Transverse colon (tissue), 4 donors: Measurements from ENCODE around the gene LARGE1.

Source experiments
- CTCF ChIP-seq, 5 experiments: fragments of 200-600 bp in 3 of 5; fragments of 450-650 bp in 2 of 5; sonication (generic) in 3 of 5; IDR thresholded peaks; 1 replicate in 2 of 5; 2 replicates in 3 of 5; pipeline ENCODE4 v1.5.1; 2016 to 2017; ENCODE audit warnings: antibody characterized with exemption in 5 of 5, inconsistent platforms in 3 of 5, mild to moderate bottlenecking in 2 of 5, moderate library complexity in 1 of 5
- POLR2AphosphoS5 ChIP-seq, 3 donors: sonication (generic); formaldehyde crosslinking; IDR thresholded peaks; one replicate each; pipeline ENCODE4 v1.6.1; 2016; ENCODE audit warnings: antibody characterized with exemption in 3 of 3

DNA sequence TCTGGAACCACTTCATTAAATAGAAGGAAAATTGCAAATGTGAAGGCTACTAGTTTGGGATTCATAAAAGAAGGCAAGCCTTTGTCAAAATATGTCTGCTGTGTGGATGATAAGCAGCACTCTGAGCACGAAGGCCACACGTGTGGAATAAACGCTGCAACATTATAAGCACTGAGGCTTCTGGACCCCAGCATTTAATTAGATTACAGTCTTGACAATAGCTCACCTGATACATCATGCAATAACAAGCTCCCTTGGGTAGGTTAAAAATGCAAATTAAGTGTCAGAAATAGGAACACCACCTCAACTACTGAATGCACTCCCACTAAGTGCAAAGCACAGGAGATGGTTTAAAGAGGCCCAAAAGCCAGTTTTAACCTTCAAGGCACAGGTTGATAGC, 179.3 kb downstream of the LARGE1 start:
- no peak for TF ChIP-seq POLR2AphosphoS5 (IDR thresholded peaks at IDR 0.05)
- no peak for TF ChIP-seq CTCF (IDR thresholded peaks at IDR 0.05)
